ENCODE results near the gene PLEKHG7. TPM values are rescaled to one million over a fixed set of nuclear protein-coding genes. Genes with fewer than 3 reads are reported as not detected.

The PLEKHG7 gene
- total RNA-seq, 1 experiment from 2014 or later = not detected

DNA sequence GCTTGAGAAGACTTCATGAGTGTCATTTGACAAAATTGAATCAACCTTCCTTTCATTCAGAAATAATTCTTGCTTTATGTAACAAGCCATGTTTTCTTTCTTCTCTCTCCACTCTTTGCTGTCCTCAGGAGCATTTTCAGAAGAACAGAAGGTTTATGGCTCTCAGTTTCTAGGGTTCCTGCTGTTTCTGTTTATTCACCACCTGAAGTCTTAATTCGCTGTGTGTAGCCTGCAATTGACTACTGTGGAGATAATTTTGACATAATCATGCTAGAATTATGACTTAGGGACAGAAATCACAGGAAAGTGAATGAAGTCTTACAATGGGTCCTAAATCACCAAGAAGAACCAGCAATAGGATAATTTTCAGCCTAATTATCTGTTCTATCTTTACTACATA is 7.2 kb upstream of the PLEKHG7 start:
- Histone ChIP-seq H3K9me2 (ENCODE audit: insufficient read depth) (no peaks in the 10 kb centered on the region), H4K20me1 (ENCODE audit: insufficient read depth) (no peaks in the 10 kb centered on the region), H3K4me1 (ENCODE audit: control insufficient read depth in 1 of 2, insufficient read depth in 2 of 2, low read length in 2 of 2) (no peaks in the 10 kb centered on the region), H3K27ac (ENCODE audit: low read depth, low read length) (no peak overlapping the region), H3K27me3 (ENCODE audit: insufficient read depth, low read length) (no peaks in the 10 kb centered on the region), H3K79me2 (ENCODE audit: insufficient read depth, low read length) (no peaks in the 10 kb centered on the region), H3K9ac (ENCODE audit: low read length) (no peak overlapping the region), H3K4me3 (replicated peaks in 1 of 2; ENCODE audit: low read depth in 1 of 2, low read length in 2 of 2) (no peak overlapping the region), H2AFZ (ENCODE audit: low read depth, low read length, poor library complexity, severe bottlenecking) (no peak overlapping the region), H3K36me3 (ENCODE audit: control insufficient read depth in 1 of 2, insufficient read depth in 2 of 2, low read length in 2 of 2) (no peaks in the 10 kb centered on the region), H3K9me3 (ENCODE audit: control insufficient read depth in 1 of 2, insufficient read depth in 1 of 2, low read depth in 1 of 2, low read length in 2 of 2) (no peaks in the 10 kb centered on the region; a peak in 1 of 4 replicates), H3K4me2 (ENCODE audit: low read length) (no peak overlapping the region)
- ChIA-PET POLR2A (no interaction called here), RAD21 (ENCODE audit: low non-redundant PET in 1 of 2, low total read pairs in 2 of 2, uncharacterized antibody in 2 of 2, unreplicated experiment in 2 of 2) (no interaction called here), CTCF (no interaction called here)
- intact Hi-C loops (cut with micrococcal nuclease) = no loop called here
- BruUV-seq (replicated peaks) = no TSS peak
- TF ChIP-seq EZH2 (IDR thresholded peaks at IDR 0.05) (no peak), ZNF274 (IDR thresholded peaks at IDR 0.05; ENCODE audit: low read depth, low read length) (no peak)
- ATAC-seq (no peak), DNase-seq (ENCODE audit: low read depth, low spot score) (no peak)

DNA sequence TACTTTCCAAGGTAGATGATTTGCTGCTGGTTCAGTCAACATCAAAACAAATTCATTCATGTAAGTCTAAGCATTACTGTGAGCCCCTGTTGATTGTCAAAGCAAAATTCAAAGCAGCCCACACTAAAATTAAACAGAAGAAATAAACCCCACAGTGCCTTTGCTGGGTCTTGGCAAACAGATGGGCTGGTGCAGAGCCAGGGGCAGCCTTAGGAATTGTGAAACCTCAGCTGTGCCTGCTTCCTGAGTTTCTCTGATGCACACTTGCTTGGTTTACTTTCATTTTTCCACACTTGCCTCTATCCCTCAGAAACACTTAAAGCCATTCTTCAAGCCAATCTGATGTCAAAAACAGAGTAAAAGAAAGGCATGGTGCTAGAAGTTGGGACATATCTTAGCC is 6.6 kb upstream of the PLEKHG7 start:
- H3K79me2 ChIP-seq (ENCODE audit: insufficient read depth, low read length) = no peaks in the 10 kb centered on the region
- H3K9ac ChIP-seq (ENCODE audit: low read length) = no peak overlapping the region
- no peaks in the 10 kb centered on the region; a peak in 1 of 4 replicates for H3K9me3 ChIP-seq (ENCODE audit: control insufficient read depth in 1 of 2, insufficient read depth in 1 of 2, low read depth in 1 of 2, low read length in 2 of 2)
- DNase-seq (ENCODE audit: low read depth, low spot score) (no peak), ATAC-seq (no peak)
- no peaks in the 10 kb centered on the region for H4K20me1 ChIP-seq (ENCODE audit: insufficient read depth)
- ChIA-PET POLR2A (no interaction called here), CTCF (no interaction called here), RAD21 (ENCODE audit: low non-redundant PET in 1 of 2, low total read pairs in 2 of 2, uncharacterized antibody in 2 of 2, unreplicated experiment in 2 of 2) (no interaction called here)
- H3K4me2 ChIP-seq (ENCODE audit: low read length) = no peak overlapping the region
- no TSS peak for BruUV-seq (replicated peaks)
- no peaks in the 10 kb centered on the region for H3K4me1 ChIP-seq (ENCODE audit: control insufficient read depth in 1 of 2, insufficient read depth in 2 of 2, low read length in 2 of 2)
- H3K27ac ChIP-seq (ENCODE audit: low read depth, low read length) = no peak overlapping the region
- H2AFZ ChIP-seq (ENCODE audit: low read depth, low read length, poor library complexity, severe bottlenecking) = no peak overlapping the region
- no peaks in the 10 kb centered on the region for H3K27me3 ChIP-seq (ENCODE audit: insufficient read depth, low read length)
- no peaks in the 10 kb centered on the region for H3K36me3 ChIP-seq (ENCODE audit: control insufficient read depth in 1 of 2, insufficient read depth in 2 of 2, low read length in 2 of 2)
- no peaks in the 10 kb centered on the region for H3K9me2 ChIP-seq (ENCODE audit: insufficient read depth)
- no peak for TF ChIP-seq FOSL1 (IDR thresholded peaks at IDR 0.05; ENCODE audit: low read depth)
- intact Hi-C loops (cut with micrococcal nuclease) = no loop called here
- no peak overlapping the region for H3K4me3 ChIP-seq (replicated peaks in 1 of 2; ENCODE audit: low read depth in 1 of 2, low read length in 2 of 2)

DNA sequence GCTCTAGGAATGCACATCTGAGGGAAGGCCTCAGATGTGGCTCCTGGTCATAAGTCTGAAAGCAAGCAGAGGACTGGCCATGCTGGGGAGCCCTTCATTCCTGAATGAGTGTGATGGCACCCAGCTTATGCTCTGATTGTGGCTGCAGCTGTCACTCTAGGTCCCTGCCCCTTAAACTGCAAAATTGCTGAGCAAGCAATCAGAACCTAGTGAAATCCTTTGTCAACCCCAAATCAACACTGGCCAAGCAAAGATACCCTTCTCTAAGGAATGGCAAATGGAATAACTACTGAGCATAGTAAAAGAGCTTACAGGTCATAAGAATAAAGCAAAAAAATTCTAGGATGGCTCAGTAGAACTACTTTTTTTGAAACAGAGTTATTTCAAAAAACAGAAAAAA is 4.3 kb upstream of the PLEKHG7 start:
- Histone ChIP-seq H3K4me2 (ENCODE audit: low read length) (no peak overlapping the region), H3K9ac (ENCODE audit: low read length) (no peak overlapping the region), H4K20me1 (ENCODE audit: insufficient read depth) (no peaks in the 10 kb centered on the region), H3K79me2 (ENCODE audit: insufficient read depth, low read length) (no peaks in the 10 kb centered on the region), H3K27me3 (ENCODE audit: insufficient read depth, low read length) (no peaks in the 10 kb centered on the region), H3K4me3 (replicated peaks in 1 of 2; ENCODE audit: low read depth in 1 of 2, low read length in 2 of 2) (no peak overlapping the region), H3K9me2 (ENCODE audit: insufficient read depth) (no peaks in the 10 kb centered on the region), H3K4me1 (ENCODE audit: control insufficient read depth in 1 of 2, insufficient read depth in 2 of 2, low read length in 2 of 2) (no peaks in the 10 kb centered on the region), H3K27ac (ENCODE audit: low read depth, low read length) (no peak overlapping the region), H3K9me3 (ENCODE audit: control insufficient read depth in 1 of 2, insufficient read depth in 1 of 2, low read depth in 1 of 2, low read length in 2 of 2) (no peaks in the 10 kb centered on the region; a peak in 1 of 4 replicates), H2AFZ (ENCODE audit: low read depth, low read length, poor library complexity, severe bottlenecking) (no peak overlapping the region), H3K36me3 (ENCODE audit: control insufficient read depth in 1 of 2, insufficient read depth in 2 of 2, low read length in 2 of 2) (no peaks in the 10 kb centered on the region)
- ATAC-seq = no peak
- ChIA-PET RAD21 (ENCODE audit: low non-redundant PET in 1 of 2, low total read pairs in 2 of 2, uncharacterized antibody in 2 of 2, unreplicated experiment in 2 of 2) (no interaction called here), CTCF (no interaction called here), POLR2A (no interaction called here)
- TF ChIP-seq EGR1 (IDR thresholded peaks at IDR 0.05; ENCODE audit: low read depth) = no peak
- TF ChIP-seq EZH2 (IDR thresholded peaks at IDR 0.05) = no peak
- TF ChIP-seq SIN3A (IDR thresholded peaks at IDR 0.05; ENCODE audit: low read depth) = no peak
- TF ChIP-seq, protein P1, sequence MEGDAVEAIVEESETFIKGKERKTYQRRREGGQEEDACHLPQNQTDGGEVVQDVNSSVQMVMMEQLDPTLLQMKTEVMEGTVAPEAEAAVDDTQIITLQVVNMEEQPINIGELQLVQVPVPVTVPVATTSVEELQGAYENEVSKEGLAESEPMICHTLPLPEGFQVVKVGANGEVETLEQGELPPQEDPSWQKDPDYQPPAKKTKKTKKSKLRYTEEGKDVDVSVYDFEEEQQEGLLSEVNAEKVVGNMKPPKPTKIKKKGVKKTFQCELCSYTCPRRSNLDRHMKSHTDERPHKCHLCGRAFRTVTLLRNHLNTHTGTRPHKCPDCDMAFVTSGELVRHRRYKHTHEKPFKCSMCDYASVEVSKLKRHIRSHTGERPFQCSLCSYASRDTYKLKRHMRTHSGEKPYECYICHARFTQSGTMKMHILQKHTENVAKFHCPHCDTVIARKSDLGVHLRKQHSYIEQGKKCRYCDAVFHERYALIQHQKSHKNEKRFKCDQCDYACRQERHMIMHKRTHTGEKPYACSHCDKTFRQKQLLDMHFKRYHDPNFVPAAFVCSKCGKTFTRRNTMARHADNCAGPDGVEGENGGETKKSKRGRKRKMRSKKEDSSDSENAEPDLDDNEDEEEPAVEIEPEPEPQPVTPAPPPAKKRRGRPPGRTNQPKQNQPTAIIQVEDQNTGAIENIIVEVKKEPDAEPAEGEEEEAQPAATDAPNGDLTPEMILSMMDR (IDR thresholded peaks at IDR 0.05 in 2 of 3, conservative IDR thresholded peaks at IDR 0.05 in 1 of 3; ENCODE audit: borderline replicate concordance in 1 of 3, insufficient read depth in 1 of 3, low read depth in 2 of 3, low read length in 2 of 3) = no peak
- TF ChIP-seq FOSL1 (IDR thresholded peaks at IDR 0.05; ENCODE audit: low read depth) = no peak
- TF ChIP-seq CEBPB (IDR thresholded peaks at IDR 0.05; ENCODE audit: low read depth) = no peak
- TF ChIP-seq SRF (IDR thresholded peaks at IDR 0.05; ENCODE audit: low read depth) = no peak
- TF ChIP-seq, protein P2, sequence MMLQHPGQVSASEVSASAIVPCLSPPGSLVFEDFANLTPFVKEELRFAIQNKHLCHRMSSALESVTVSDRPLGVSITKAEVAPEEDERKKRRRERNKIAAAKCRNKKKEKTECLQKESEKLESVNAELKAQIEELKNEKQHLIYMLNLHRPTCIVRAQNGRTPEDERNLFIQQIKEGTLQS (IDR thresholded peaks at IDR 0.05) = no peak
- no peak for TF ChIP-seq SP1 (IDR thresholded peaks at IDR 0.05; ENCODE audit: low read depth)
- no peak for TF ChIP-seq POLR2AphosphoS5 (IDR thresholded peaks at IDR 0.05; ENCODE audit: low read depth, low read length)
- TF ChIP-seq EZH2phosphoT487 (IDR thresholded peaks at IDR 0.05; ENCODE audit: borderline replicate concordance) = no peak
- intact Hi-C loops (cut with micrococcal nuclease) = no loop called here
- BruUV-seq (replicated peaks) = no TSS peak
- DNase-seq (ENCODE audit: low read depth, low spot score) = no peak

Data from HCT116 (cell line).